HepG2 (cell line): Measurements from ENCODE around the gene NEURL4. TPM values are rescaled to one million over a fixed set of nuclear protein-coding genes. Genes with fewer than 3 reads are reported as not detected.

Source experiments
- ARNT2 ChIP-seq: sonication (generic); formaldehyde crosslinking; IDR thresholded peaks from 2 replicates; pipeline ENCODE4 v1.8.0; 2022; ENCODE audit warnings: mild to moderate bottlenecking, low read depth, missing genetic modification reagents, moderate library complexity
- BHLHE40 ChIP-seq: IDR thresholded peaks from 2 replicates; pipeline ENCODE4 v1.6.1; 2011; ENCODE audit warnings: low read length, improper control_type of control experiment
- CREM ChIP-seq, 2 experiments: sonication (generic) in 1 of 2; formaldehyde crosslinking in 1 of 2; IDR thresholded peaks; 2 replicates each; pipeline versions ENCODE4 v1.4.0 to v1.6.1; 2016 to 2020; ENCODE audit warnings: antibody characterized with exemption in 1 of 2, mild to moderate bottlenecking in 1 of 2, missing genetic modification reagents in 1 of 2
- PITX1 ChIP-seq: sonication (generic); formaldehyde crosslinking; IDR thresholded peaks from 2 replicates; pipeline ENCODE4 v1.5.1; 2020; ENCODE audit warnings: mild to moderate bottlenecking, missing genetic modification reagents
- RNF2 ChIP-seq: fragments of 450-650 bp; conservative IDR thresholded peaks from 2 replicates; pipeline ENCODE4 v1.6.1; 2016; ENCODE audit warnings: low read depth
- ZBTB20 ChIP-seq: sonication (generic); formaldehyde crosslinking; IDR thresholded peaks from 2 replicates; pipeline ENCODE4 v1.8.1; 2023; ENCODE audit warnings: missing genetic modification reagents, low read depth, mild to moderate bottlenecking, borderline replicate concordance
- ZNF652 ChIP-seq: IDR thresholded peaks from 2 replicates; pipeline ENCODE4 v1.6.1; 2016; ENCODE audit warnings: low read depth, borderline replicate concordance
- polyA plus RNA-seq, 8 experiments: library from polyadenylated mRNA; depleted of rRNA in 3 of 8; stranded (reverse) in 7 of 8; unstranded in 1 of 8; fragments of >200 nt; fragmentation: Illumina TruSeq in 4 of 8; extraction: Trizol in 4 of 8; gene quantifications; 2 replicates each; pipeline versions ENCODE4 v1.2.1 to v1.2.3, GENCODE V29; 2011 to 2016; ENCODE audit warnings: low read depth in 4 of 8, missing spikeins in 1 of 8, mixed read lengths in 1 of 8; ENCODE audit not compliant: insufficient read depth in 1 of 8
- total RNA-seq, 5 experiments: library from RNA; depleted of rRNA; stranded (reverse); fragments of >200 nt; fragmentation: Illumina TruSeq; extraction: Trizol; gene quantifications; 2 replicates each; pipeline ENCODE4 v1.2.3, GENCODE V29; 2016; ENCODE audit warnings: low read depth in 1 of 5
- TF ChIP-seq, protein P1 (sequence below), 2 experiments: fragments of 450-650 bp in 1 of 2; sonication (generic) in 1 of 2; formaldehyde crosslinking in 1 of 2; IDR thresholded peaks; 2 replicates each; pipeline versions ENCODE4 v1.6.1 to v1.8.0; 2016 to 2022; ENCODE audit warnings: antibody characterized with exemption in 1 of 2, mild to moderate bottlenecking in 1 of 2, missing genetic modification reagents in 1 of 2
- TF ChIP-seq, protein P2 (sequence below): sonication (generic); formaldehyde crosslinking; IDR thresholded peaks from 2 replicates; pipeline ENCODE4 v1.4.0; 2020; ENCODE audit warnings: missing genetic modification reagents
- TF ChIP-seq, protein P3 (sequence below): IDR thresholded peaks from 2 replicates; pipeline ENCODE4 v1.6.1; 2016

NEURL4 gene
- total and polyA plus RNA-seq, 2 of the 13 experiments (the other 11 are each of a cell fraction or from before 2014, with no cell fraction given): 14.8 to 15.7 TPM

DNA sequence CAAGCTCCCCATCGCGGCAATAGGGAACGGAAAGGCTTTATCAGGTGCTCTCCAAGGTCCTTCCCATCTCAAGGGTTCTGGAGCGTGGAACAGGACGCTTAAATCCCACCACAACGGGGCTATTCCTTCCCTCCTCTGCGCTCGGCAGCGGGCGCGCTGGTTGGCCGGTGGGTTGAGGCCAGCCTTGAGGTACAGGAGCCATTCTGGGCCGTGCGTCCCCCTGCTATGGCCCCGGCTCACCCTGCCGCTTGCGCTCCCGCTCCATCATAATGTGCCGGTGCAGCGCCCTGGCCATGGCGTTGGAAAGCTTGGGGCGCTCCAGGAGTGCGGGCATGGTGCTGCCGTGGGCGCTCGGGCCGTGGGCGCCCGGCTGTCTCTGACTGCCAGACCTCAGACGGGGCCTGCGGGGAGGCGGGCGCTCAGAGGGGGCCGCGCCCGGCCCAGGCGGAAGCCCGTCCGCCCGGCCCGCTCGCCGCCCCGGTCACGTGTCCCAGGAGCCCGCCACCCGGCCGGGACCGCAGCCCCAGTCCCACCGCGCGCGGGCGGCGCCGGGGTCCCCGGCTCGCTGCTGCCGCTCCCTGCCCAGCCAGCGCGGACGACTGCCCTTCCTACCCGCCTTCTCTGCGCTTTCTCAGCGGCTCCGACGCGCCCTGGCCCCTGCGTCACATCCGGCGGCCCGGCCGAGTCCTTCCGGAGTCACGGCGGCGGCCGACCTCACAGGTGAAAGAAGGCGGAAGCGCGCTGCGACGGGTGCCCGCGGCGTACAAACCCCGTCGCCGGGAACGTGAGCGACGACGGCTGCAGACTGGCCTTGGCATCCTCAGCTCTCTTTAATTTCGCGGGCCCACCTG lies 14.2 kb downstream of the NEURL4 start, which contains the start of gene GPS2 (continued):
- TF ChIP-seq, protein P1, sequence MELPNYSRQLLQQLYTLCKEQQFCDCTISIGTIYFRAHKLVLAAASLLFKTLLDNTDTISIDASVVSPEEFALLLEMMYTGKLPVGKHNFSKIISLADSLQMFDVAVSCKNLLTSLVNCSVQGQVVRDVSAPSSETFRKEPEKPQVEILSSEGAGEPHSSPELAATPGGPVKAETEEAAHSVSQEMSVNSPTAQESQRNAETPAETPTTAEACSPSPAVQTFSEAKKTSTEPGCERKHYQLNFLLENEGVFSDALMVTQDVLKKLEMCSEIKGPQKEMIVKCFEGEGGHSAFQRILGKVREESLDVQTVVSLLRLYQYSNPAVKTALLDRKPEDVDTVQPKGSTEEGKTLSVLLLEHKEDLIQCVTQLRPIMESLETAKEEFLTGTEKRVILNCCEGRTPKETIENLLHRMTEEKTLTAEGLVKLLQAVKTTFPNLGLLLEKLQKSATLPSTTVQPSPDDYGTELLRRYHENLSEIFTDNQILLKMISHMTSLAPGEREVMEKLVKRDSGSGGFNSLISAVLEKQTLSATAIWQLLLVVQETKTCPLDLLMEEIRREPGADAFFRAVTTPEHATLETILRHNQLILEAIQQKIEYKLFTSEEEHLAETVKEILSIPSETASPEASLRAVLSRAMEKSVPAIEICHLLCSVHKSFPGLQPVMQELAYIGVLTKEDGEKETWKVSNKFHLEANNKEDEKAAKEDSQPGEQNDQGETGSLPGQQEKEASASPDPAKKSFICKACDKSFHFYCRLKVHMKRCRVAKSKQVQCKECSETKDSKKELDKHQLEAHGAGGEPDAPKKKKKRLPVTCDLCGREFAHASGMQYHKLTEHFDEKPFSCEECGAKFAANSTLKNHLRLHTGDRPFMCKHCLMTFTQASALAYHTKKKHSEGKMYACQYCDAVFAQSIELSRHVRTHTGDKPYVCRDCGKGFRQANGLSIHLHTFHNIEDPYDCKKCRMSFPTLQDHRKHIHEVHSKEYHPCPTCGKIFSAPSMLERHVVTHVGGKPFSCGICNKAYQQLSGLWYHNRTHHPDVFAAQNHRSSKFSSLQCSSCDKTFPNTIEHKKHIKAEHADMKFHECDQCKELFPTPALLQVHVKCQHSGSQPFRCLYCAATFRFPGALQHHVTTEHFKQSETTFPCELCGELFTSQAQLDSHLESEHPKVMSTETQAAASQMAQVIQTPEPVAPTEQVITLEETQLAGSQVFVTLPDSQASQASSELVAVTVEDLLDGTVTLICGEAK (IDR thresholded peaks at IDR 0.05): peak; percentile 83
- TF ChIP-seq, protein P1 (CRISPR knock-in tag; IDR thresholded peaks at IDR 0.05): no peak; the same call in none of the 2 replicates
- TF ChIP-seq ZBTB20 (CRISPR knock-in tag) (0 out of 2 replicates have a peak, but pooled peaks have one; percentile 58), RNF2 (0 out of 2 replicates have a peak, but pooled peaks have one; percentile 20), ARNT2 (CRISPR knock-in tag) (peak; percentile 77), BHLHE40 (peak; percentile 77; the same call in 1 of the 2 replicates), ZNF652 (CRISPR knock-in tag) (0 out of 2 replicates have a peak, but pooled peaks have one; percentile 12), CREM (IDR thresholded peaks at IDR 0.05) (peak; percentile 85), CREM (CRISPR knock-in tag; IDR thresholded peaks at IDR 0.05) (peak; percentile 78), PITX1 (CRISPR knock-in tag) (no peak)
- TF ChIP-seq, protein P2, sequence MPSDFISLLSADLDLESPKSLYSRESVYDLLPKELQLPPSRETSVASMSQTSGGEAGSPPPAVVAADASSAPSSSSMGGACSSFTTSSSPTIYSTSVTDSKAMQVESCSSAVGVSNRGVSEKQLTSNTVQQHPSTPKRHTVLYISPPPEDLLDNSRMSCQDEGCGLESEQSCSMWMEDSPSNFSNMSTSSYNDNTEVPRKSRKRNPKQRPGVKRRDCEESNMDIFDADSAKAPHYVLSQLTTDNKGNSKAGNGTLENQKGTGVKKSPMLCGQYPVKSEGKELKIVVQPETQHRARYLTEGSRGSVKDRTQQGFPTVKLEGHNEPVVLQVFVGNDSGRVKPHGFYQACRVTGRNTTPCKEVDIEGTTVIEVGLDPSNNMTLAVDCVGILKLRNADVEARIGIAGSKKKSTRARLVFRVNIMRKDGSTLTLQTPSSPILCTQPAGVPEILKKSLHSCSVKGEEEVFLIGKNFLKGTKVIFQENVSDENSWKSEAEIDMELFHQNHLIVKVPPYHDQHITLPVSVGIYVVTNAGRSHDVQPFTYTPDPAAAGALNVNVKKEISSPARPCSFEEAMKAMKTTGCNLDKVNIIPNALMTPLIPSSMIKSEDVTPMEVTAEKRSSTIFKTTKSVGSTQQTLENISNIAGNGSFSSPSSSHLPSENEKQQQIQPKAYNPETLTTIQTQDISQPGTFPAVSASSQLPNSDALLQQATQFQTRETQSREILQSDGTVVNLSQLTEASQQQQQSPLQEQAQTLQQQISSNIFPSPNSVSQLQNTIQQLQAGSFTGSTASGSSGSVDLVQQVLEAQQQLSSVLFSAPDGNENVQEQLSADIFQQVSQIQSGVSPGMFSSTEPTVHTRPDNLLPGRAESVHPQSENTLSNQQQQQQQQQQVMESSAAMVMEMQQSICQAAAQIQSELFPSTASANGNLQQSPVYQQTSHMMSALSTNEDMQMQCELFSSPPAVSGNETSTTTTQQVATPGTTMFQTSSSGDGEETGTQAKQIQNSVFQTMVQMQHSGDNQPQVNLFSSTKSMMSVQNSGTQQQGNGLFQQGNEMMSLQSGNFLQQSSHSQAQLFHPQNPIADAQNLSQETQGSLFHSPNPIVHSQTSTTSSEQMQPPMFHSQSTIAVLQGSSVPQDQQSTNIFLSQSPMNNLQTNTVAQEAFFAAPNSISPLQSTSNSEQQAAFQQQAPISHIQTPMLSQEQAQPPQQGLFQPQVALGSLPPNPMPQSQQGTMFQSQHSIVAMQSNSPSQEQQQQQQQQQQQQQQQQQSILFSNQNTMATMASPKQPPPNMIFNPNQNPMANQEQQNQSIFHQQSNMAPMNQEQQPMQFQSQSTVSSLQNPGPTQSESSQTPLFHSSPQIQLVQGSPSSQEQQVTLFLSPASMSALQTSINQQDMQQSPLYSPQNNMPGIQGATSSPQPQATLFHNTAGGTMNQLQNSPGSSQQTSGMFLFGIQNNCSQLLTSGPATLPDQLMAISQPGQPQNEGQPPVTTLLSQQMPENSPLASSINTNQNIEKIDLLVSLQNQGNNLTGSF (CRISPR knock-in tag): peak; percentile 71; the same call in 1 of the 2 replicates
- TF ChIP-seq, protein P3, sequence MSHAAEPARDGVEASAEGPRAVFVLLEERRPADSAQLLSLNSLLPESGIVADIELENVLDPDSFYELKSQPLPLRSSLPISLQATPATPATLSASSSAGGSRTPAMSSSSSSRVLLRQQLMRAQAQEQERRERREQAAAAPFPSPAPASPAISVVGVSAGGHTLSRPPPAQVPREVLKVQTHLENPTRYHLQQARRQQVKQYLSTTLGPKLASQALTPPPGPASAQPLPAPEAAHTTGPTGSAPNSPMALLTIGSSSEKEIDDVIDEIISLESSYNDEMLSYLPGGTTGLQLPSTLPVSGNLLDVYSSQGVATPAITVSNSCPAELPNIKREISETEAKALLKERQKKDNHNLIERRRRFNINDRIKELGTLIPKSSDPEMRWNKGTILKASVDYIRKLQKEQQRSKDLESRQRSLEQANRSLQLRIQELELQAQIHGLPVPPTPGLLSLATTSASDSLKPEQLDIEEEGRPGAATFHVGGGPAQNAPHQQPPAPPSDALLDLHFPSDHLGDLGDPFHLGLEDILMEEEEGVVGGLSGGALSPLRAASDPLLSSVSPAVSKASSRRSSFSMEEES (CRISPR knock-in tag): peak; percentile 49; the same call in 1 of the 2 replicates
